Measurements from ENCODE around the gene ANXA11.

Gene ANXA11

GRCh38 chr10:80104066-80104926 lies 101.0 kb downstream of the ANXA11 start:
- peak; percentile 89 for DNase-seq (ENCODE audit: low read depth)
